ENCODE measurements around the gene TCF7L2.

Gene TCF7L2

GRCh38 chr10:113179966-113180365 is 229.9 kb downstream of the TCF7L2 start:
- TF ChIP-seq TAF1 (IDR thresholded peaks at IDR 0.05; ENCODE audit: borderline replicate concordance, insufficient read depth, low read length) (no peak), SIN3A (IDR thresholded peaks at IDR 0.05; ENCODE audit: borderline replicate concordance, insufficient read depth, low read length) (no peak), REST (IDR thresholded peaks at IDR 0.05; ENCODE audit: insufficient read depth in 1 of 2, low read depth in 2 of 2, low read length in 2 of 2) (no peak), POLR2AphosphoS5 (IDR thresholded peaks at IDR 0.05; ENCODE audit: low read depth, low read length) (no peak), FOXP2 (optimal IDR thresholded peaks at IDR 0.05; ENCODE audit: borderline replicate concordance, extremely low read depth, extremely low read length, insufficient read depth) (no peak)

DNA sequence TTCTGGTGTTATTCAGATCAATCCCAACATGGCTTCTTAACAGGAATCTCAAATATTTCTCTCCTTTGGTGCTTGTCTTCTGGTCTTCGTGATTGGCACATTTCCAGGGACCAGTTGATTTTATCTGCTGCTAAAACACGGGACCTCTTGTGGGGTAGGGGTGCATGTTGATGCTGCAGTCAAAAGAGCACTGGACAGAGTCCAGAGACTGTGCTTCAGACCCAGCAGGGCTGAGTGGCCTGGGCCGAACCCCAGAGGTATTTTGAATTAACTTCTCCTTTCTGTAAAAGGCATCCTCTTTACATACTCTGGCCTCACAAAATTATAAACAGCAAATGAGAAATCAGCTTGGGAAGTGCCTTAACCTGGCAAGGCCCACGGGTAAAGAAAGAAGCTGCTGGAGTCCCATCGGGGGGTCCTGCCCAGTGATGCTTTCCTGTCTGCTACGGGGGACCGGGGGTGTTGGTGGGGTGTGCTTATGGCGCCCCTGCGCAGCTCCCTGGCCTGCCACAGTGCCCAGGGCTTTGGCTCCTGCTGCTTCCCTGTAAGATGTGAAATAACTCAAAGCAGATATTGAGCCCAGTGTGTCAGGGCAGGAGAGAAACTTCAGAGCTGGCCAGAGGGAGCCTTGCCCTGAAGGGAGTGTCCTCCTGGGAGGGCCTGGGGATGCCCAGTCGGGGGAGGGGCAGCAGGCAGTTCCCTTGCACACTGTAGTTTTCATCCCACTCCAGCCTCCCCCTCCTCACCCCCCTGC is 230.5 kb downstream of the TCF7L2 start:
- TF ChIP-seq SIN3A (IDR thresholded peaks at IDR 0.05; ENCODE audit: borderline replicate concordance, insufficient read depth, low read length): no peak
- TF ChIP-seq POLR2AphosphoS5 (IDR thresholded peaks at IDR 0.05; ENCODE audit: low read depth, low read length): no peak
- no peak for TF ChIP-seq REST (IDR thresholded peaks at IDR 0.05; ENCODE audit: insufficient read depth in 1 of 2, low read depth in 2 of 2, low read length in 2 of 2)
- TF ChIP-seq FOXP2 (optimal IDR thresholded peaks at IDR 0.05; ENCODE audit: borderline replicate concordance, extremely low read depth, extremely low read length, insufficient read depth): no peak
- TF ChIP-seq TAF1 (IDR thresholded peaks at IDR 0.05; ENCODE audit: borderline replicate concordance, insufficient read depth, low read length): no peak

DNA sequence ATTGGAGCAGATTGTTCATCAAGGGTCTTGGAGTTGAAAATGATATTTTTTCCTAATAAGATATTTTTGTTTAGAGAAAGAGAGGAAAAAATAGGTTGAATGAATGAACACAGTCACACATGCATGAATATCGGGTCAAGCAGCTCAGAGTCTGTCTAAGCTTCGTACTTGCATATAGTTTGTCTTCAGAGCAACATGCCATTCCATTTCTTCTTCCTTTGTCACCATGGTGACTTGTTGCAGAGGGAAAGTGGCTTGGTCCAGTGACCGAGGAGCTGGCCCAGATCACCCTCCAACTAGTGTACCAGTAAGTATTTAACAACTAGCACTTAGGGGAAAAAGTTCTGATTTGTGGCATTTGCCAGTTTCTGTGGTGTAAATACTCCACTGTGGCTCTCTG is 232.1 kb downstream of the TCF7L2 start:
- TF ChIP-seq FOXP2 (optimal IDR thresholded peaks at IDR 0.05; ENCODE audit: borderline replicate concordance, extremely low read depth, extremely low read length, insufficient read depth) (no peak), TAF1 (IDR thresholded peaks at IDR 0.05; ENCODE audit: borderline replicate concordance, insufficient read depth, low read length) (no peak), REST (IDR thresholded peaks at IDR 0.05; ENCODE audit: insufficient read depth in 1 of 2, low read depth in 2 of 2, low read length in 2 of 2) (no peak), POLR2AphosphoS5 (IDR thresholded peaks at IDR 0.05; ENCODE audit: low read depth, low read length) (no peak), SIN3A (IDR thresholded peaks at IDR 0.05; ENCODE audit: borderline replicate concordance, insufficient read depth, low read length) (no peak)

DNA sequence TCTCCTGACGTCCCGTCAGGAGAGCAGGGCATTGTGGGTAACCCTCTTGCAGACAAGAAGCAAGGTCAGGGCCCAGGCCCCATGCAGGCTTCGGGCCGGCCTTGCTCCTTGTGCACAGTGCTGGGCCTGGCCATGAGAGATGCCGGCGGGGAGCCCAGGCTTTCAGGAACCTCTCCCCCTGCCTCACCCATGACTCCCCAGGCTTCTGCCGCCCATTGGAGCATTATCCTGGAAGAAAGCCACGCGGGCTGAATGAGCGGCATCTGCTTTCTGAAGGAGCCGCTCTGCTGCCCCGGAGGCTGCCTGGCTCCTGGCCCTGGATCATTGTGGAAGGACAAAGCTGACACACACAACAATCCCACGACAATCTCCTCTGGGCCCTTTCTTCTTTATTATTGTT is 233.5 kb downstream of the TCF7L2 start:
- TF ChIP-seq FOXP2 (optimal IDR thresholded peaks at IDR 0.05; ENCODE audit: borderline replicate concordance, extremely low read depth, extremely low read length, insufficient read depth) (no peak), POLR2AphosphoS5 (IDR thresholded peaks at IDR 0.05; ENCODE audit: low read depth, low read length) (no peak), SIN3A (IDR thresholded peaks at IDR 0.05; ENCODE audit: borderline replicate concordance, insufficient read depth, low read length) (no peak), REST (IDR thresholded peaks at IDR 0.05; ENCODE audit: insufficient read depth in 1 of 2, low read depth in 2 of 2, low read length in 2 of 2) (no peak), TAF1 (IDR thresholded peaks at IDR 0.05; ENCODE audit: borderline replicate concordance, insufficient read depth, low read length) (no peak)

All from PFSK-1 (cell line).